ENCODE data around the gene KLK8. TPM values are rescaled to one million over a fixed set of nuclear protein-coding genes. Genes with fewer than 3 reads are reported as not detected.

Gene KLK8
- total RNA-seq, 1 donor from 2014 or later = 7.6 TPM

GRCh38 chr19:51010066-51010795 lies 8.8 kb upstream of the KLK8 start:
- Histone ChIP-seq H3K36me3 (ENCODE audit: control insufficient read depth, insufficient read depth, low read length) (no peaks in the 10 kb centered on the region), H3K27me3 (ENCODE audit: control insufficient read depth, insufficient read depth, low read length) (no peaks in the 10 kb centered on the region), H3K4me3 (ENCODE audit: low read depth, low read length) (no peak overlapping the region)
- FAIRE-seq (peak; percentile 90), DNase-seq (ENCODE audit: low read depth) (peak; percentile 70)
- TF ChIP-seq CTCF (IDR thresholded peaks at IDR 0.05; ENCODE audit: insufficient read depth, low read length, severe bottlenecking) = no peak

DNA sequence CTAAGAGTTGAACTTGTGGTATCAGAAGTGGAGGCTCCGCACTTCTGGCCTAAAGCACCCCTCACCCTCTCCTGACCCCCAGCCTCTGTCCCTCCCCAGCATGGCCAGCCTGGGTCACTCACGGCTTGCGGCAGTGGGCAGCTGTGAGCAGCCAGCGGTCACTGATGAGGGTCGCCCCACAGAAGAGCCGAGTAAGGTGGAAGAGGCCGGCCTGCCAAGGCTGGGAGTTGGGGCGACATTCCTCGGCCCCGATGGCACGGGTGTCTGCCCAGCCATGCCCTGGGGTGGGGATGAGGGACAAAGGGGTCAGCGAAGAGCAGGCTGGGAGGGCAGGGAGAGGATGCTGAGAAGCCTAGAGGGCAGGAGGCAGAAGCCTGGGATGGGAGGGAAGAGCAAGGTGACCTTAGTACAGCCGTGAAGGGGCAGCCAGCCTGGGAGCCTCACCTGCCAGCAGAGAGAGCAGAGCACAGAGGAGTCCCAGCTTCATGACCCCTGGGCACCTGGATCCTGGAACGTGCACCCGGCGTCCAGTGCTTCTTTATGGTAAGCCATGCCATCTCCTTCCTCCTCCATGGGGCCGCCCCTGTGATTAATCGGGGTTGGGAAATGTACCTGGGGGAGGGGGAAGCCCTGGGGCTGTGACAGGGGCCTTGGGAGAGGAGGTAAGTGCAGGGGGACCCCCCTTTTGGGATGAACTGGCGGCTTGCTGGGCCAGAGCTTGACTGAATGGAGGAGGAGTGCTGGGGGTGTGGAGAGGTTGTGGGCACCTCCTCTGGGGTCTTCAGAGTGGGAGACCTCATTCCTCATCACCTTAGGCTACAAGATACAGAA lies 7.9 kb upstream of the KLK8 start:
- Histone ChIP-seq H3K4me3 (ENCODE audit: low read depth, low read length) (no peak overlapping the region), H3K27me3 (ENCODE audit: control insufficient read depth, insufficient read depth, low read length) (no peaks in the 10 kb centered on the region), H3K36me3 (ENCODE audit: control insufficient read depth, insufficient read depth, low read length) (no peaks in the 10 kb centered on the region)
- TF ChIP-seq CTCF (IDR thresholded peaks at IDR 0.05; ENCODE audit: insufficient read depth, low read length, severe bottlenecking) = no peak
- FAIRE-seq = no peak
- no peak for DNase-seq (ENCODE audit: low read depth)

GRCh38 chr19:51007488-51007887 lies 6.1 kb upstream of the KLK8 start:
- no peak for TF ChIP-seq CTCF (IDR thresholded peaks at IDR 0.05; ENCODE audit: insufficient read depth, low read length, severe bottlenecking)
- H3K27me3 ChIP-seq (ENCODE audit: control insufficient read depth, insufficient read depth, low read length) = no peaks in the 10 kb centered on the region
- FAIRE-seq = no peak
- DNase-seq (ENCODE audit: low read depth) = no peak
- H3K36me3 ChIP-seq (ENCODE audit: control insufficient read depth, insufficient read depth, low read length) = no peaks in the 10 kb centered on the region
- no peak overlapping the region for H3K4me3 ChIP-seq (ENCODE audit: low read depth, low read length)

DNA sequence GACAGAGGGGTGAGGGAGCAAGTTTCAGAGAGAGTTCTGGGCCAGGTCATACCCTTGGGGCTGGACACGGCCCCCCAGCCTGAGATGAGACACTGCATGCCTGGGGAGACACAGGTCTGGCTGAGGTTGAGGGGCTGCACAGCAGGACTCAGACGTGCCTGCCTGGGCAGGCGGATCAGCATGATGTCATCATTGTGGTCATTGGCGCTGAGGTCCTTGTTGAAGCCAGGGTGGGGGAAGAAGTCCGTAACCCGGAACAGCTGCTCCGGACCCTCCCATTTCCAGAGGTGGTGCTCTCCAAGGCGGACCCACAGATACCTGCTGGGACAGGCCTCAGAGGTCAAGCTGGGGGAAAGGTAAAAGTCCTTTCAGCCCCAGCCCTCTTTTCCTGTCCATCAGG lies 5.0 kb upstream of the KLK8 start:
- no peak overlapping the region for H3K4me3 ChIP-seq (ENCODE audit: low read depth, low read length)
- TF ChIP-seq CTCF (IDR thresholded peaks at IDR 0.05; ENCODE audit: insufficient read depth, low read length, severe bottlenecking) = no peak
- DNase-seq (ENCODE audit: low read depth) (peak; percentile 50), FAIRE-seq (no peak)
- H3K36me3 ChIP-seq (ENCODE audit: control insufficient read depth, insufficient read depth, low read length) = no peaks in the 10 kb centered on the region
- H3K27me3 ChIP-seq (ENCODE audit: control insufficient read depth, insufficient read depth, low read length) = no peaks in the 10 kb centered on the region

DNA sequence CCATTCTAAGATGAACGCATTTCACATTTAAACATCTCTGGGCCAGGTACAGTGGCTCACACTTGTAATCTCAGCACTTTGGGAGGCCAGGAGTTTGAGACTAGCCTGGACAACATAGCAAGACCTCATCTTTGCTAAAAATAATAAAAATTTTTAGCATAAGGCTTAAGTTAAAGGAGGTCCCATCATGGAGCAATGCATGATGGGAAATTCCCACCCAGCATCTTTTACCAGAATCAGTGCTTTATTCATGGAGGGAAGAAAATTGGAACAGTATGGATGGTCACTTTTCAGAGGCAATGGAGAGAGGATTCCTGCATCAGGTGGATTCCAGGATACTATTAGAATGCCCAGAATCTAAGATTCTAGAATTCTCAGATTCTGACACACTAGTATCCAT lies 3.8 kb upstream of the KLK8 start:
- Histone ChIP-seq H3K36me3 (ENCODE audit: control insufficient read depth, insufficient read depth, low read length) (no peaks in the 10 kb centered on the region), H3K27me3 (ENCODE audit: control insufficient read depth, insufficient read depth, low read length) (no peaks in the 10 kb centered on the region), H3K4me3 (ENCODE audit: low read depth, low read length) (no peak overlapping the region)
- TF ChIP-seq CTCF (IDR thresholded peaks at IDR 0.05; ENCODE audit: insufficient read depth, low read length, severe bottlenecking) = no peak
- FAIRE-seq = no peak
- no peak for DNase-seq (ENCODE audit: low read depth)
